ENCODE measurements around the gene KCNJ9.

The KCNJ9 gene

GRCh38 chr1:160063176-160063575 is 18.2 kb upstream of the KCNJ9 start:
- CTCF ChIA-PET = interaction anchor here (1.4 to 2.0 kb wide), 2 partner anchors 15 to 22 kb away, joined by 4 to 7 read pairs; no protein-coding TSS in a partner anchor

DNA sequence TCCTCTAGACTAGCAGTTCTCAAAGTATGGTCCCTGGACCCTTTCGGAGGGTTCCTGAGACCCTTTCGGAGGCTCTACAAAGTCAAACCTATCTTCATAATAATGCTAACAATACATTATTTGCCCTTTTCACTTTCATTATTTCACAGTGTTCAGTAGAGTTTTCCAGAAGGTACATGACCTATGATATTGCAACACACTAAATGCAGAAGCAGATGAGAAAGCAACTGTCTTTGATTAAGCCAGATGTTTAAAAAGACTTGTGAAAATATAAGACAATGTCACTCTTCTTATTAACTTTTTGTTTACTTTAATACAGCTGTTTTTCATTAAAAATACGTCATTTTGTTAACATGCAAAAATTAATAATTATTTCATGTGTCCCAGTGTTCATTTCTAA is 17.2 kb upstream of the KCNJ9 start:
- CTCF ChIA-PET = interaction anchor here (1.4 to 2.0 kb wide), 2 partner anchors 14 to 21 kb away, joined by 4 to 7 read pairs; no protein-coding TSS in a partner anchor
- no peak for DNase-seq (ENCODE audit: extremely low spot score)
- POLR2A ChIA-PET = interaction anchor here (1.1 kb wide), 1 partner anchor 14 kb away, joined by 5 read pairs; no protein-coding TSS in a partner anchor
- TF ChIP-seq, protein P1, sequence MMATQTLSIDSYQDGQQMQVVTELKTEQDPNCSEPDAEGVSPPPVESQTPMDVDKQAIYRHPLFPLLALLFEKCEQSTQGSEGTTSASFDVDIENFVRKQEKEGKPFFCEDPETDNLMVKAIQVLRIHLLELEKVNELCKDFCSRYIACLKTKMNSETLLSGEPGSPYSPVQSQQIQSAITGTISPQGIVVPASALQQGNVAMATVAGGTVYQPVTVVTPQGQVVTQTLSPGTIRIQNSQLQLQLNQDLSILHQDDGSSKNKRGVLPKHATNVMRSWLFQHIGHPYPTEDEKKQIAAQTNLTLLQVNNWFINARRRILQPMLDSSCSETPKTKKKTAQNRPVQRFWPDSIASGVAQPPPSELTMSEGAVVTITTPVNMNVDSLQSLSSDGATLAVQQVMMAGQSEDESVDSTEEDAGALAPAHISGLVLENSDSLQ (IDR thresholded peaks at IDR 0.05) = no peak
- TF ChIP-seq FOXK2 (IDR thresholded peaks at IDR 0.05) (no peak), SUZ12 (IDR thresholded peaks at IDR 0.05) (no peak), TARDBP (IDR thresholded peaks at IDR 0.05) (no peak), LEF1 (IDR thresholded peaks at IDR 0.05; ENCODE audit: borderline replicate concordance) (no peak), ARNT (IDR thresholded peaks at IDR 0.05) (no peak), SP1 (IDR thresholded peaks at IDR 0.05) (no peak), ELF4 (IDR thresholded peaks at IDR 0.05) (no peak), BHLHE40 (IDR thresholded peaks at IDR 0.05; ENCODE audit: borderline replicate concordance) (no peak), NFRKB (IDR thresholded peaks at IDR 0.05) (no peak), ZNF384 (IDR thresholded peaks at IDR 0.05) (no peak), FOXA1 (IDR thresholded peaks at IDR 0.05) (no peak), FOXM1 (IDR thresholded peaks at IDR 0.05; ENCODE audit: borderline replicate concordance) (no peak), HDGF (IDR thresholded peaks at IDR 0.05; ENCODE audit: borderline replicate concordance) (no peak), CTBP1 (IDR thresholded peaks at IDR 0.05; ENCODE audit: borderline replicate concordance) (no peak), L3MBTL2 (conservative IDR thresholded peaks at IDR 0.05) (no peak)

More at GRCh38 chr1:160063176-160063575, 18.2 kb upstream of the KCNJ9 start:
- TF ChIP-seq L3MBTL2 (conservative IDR thresholded peaks at IDR 0.05) (no peak), TARDBP (IDR thresholded peaks at IDR 0.05) (no peak), HDGF (IDR thresholded peaks at IDR 0.05; ENCODE audit: borderline replicate concordance) (no peak), NFRKB (IDR thresholded peaks at IDR 0.05) (no peak), SP1 (IDR thresholded peaks at IDR 0.05) (no peak), ARNT (IDR thresholded peaks at IDR 0.05) (no peak), FOXA1 (IDR thresholded peaks at IDR 0.05) (no peak), SUZ12 (IDR thresholded peaks at IDR 0.05) (no peak), CTBP1 (IDR thresholded peaks at IDR 0.05; ENCODE audit: borderline replicate concordance) (no peak), FOXK2 (IDR thresholded peaks at IDR 0.05) (no peak), BHLHE40 (IDR thresholded peaks at IDR 0.05; ENCODE audit: borderline replicate concordance) (no peak), ZNF384 (IDR thresholded peaks at IDR 0.05) (no peak), LEF1 (IDR thresholded peaks at IDR 0.05; ENCODE audit: borderline replicate concordance) (no peak), ELF4 (IDR thresholded peaks at IDR 0.05) (no peak), FOXM1 (IDR thresholded peaks at IDR 0.05; ENCODE audit: borderline replicate concordance) (no peak)
- TF ChIP-seq, protein P1 (IDR thresholded peaks at IDR 0.05) = no peak
- POLR2A ChIA-PET = no interaction called here
- DNase-seq (ENCODE audit: extremely low spot score) = no peak

GRCh38 chr1:160064746-160065145 is 16.6 kb upstream of the KCNJ9 start:
- POLR2A ChIA-PET = interaction anchor here (1.1 kb wide), 1 partner anchor 13 kb away, joined by 5 read pairs; no protein-coding TSS in a partner anchor
- DNase-seq (ENCODE audit: extremely low spot score) = no peak
- CTCF ChIA-PET = interaction anchor here (0.7 kb wide), 1 partner anchor 18 kb away, joined by 4 read pairs; no protein-coding TSS in a partner anchor
- no peak for TF ChIP-seq FOXM1 (IDR thresholded peaks at IDR 0.05; ENCODE audit: borderline replicate concordance)
- no peak for TF ChIP-seq TARDBP (IDR thresholded peaks at IDR 0.05)
- TF ChIP-seq, protein P1 (IDR thresholded peaks at IDR 0.05) = no peak
- no peak for TF ChIP-seq BHLHE40 (IDR thresholded peaks at IDR 0.05; ENCODE audit: borderline replicate concordance)
- TF ChIP-seq FOXA1 (IDR thresholded peaks at IDR 0.05) = no peak
- TF ChIP-seq NFRKB (IDR thresholded peaks at IDR 0.05) = no peak
- TF ChIP-seq CTBP1 (IDR thresholded peaks at IDR 0.05; ENCODE audit: borderline replicate concordance) = no peak
- no peak for TF ChIP-seq L3MBTL2 (conservative IDR thresholded peaks at IDR 0.05)
- TF ChIP-seq SUZ12 (IDR thresholded peaks at IDR 0.05) = no peak
- TF ChIP-seq FOXK2 (IDR thresholded peaks at IDR 0.05) = no peak
- no peak for TF ChIP-seq HDGF (IDR thresholded peaks at IDR 0.05; ENCODE audit: borderline replicate concordance)
- TF ChIP-seq SP1 (IDR thresholded peaks at IDR 0.05) = no peak
- no peak for TF ChIP-seq ZNF384 (IDR thresholded peaks at IDR 0.05)
- no peak for TF ChIP-seq ARNT (IDR thresholded peaks at IDR 0.05)
- TF ChIP-seq ELF4 (IDR thresholded peaks at IDR 0.05) = no peak
- no peak for TF ChIP-seq LEF1 (IDR thresholded peaks at IDR 0.05; ENCODE audit: borderline replicate concordance)

DNA sequence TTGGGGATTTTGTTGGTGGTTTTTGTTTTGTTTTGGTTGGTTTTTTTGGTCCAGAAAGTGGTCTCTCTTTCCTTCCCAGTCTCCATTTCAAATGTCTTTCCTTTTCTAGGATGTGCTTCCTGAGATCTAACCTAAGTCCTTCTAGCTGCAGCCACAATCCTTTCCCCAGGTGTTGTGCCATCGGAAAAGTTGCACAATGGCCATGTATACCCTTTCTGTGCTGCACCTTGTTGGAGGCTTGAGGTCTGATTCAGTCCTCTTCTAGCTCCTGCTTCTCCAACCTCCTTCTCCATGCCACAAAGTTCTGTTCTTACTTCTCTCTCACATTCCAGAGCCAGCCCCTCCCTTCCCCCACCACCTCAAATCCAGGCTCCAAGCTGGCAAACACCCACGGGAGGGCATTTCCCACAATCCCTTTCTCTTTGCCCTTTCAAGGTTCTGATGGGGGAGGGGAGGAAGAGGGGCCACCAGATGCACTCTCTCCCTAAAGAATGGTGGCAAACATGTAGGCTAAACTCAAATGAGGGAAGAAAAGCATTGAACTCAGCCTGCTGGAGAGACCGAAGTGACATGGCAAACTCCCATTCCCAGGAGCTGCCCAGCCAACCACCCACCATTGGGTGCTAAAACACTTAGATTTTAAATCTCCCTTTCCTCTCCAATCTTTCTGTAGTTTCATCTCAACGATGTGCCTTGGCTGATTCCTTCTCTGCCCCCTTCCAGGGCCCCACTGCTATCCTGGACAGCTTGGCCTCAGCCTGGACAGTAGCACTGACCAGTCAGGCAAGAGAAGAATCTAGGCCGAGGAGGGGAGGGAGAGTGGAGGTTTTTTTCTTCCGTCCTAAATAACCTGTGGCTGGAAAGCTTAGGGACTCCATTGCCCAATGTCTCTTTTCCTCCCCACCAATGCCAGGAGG is 14.3 kb upstream of the KCNJ9 start:
- TF ChIP-seq, protein P1 (IDR thresholded peaks at IDR 0.05) = no peak
- TF ChIP-seq ELF4 (IDR thresholded peaks at IDR 0.05) (no peak), FOXM1 (IDR thresholded peaks at IDR 0.05; ENCODE audit: borderline replicate concordance) (no peak)
- POLR2A ChIA-PET = no interaction called here
- no peak for DNase-seq (ENCODE audit: extremely low spot score)
- CTCF ChIA-PET = interaction anchor here (1.2 to 2.8 kb wide), 3 partner anchors 9 to 21 kb away, joined by 4 to 11 read pairs (median 8); no protein-coding TSS in a partner anchor

- no peak for DNase-seq (ENCODE audit: extremely low spot score)
- ChIA-PET POLR2A (no interaction called here), CTCF (interaction anchor here (1.0 to 2.8 kb wide), 3 partner anchors 10 to 22 kb away, joined by 3 to 11 read pairs (median 8); no protein-coding TSS in a partner anchor)
- TF ChIP-seq HDGF (IDR thresholded peaks at IDR 0.05; ENCODE audit: borderline replicate concordance) (no peak), FOXA1 (IDR thresholded peaks at IDR 0.05) (no peak), SUZ12 (IDR thresholded peaks at IDR 0.05) (no peak), FOXM1 (IDR thresholded peaks at IDR 0.05; ENCODE audit: borderline replicate concordance) (no peak), ZNF384 (IDR thresholded peaks at IDR 0.05) (no peak), L3MBTL2 (conservative IDR thresholded peaks at IDR 0.05) (no peak), FOXK2 (IDR thresholded peaks at IDR 0.05) (no peak), NFRKB (IDR thresholded peaks at IDR 0.05) (no peak), TARDBP (IDR thresholded peaks at IDR 0.05) (no peak), ARNT (IDR thresholded peaks at IDR 0.05) (no peak), ELF4 (IDR thresholded peaks at IDR 0.05) (no peak), SP1 (IDR thresholded peaks at IDR 0.05) (no peak)
- TF ChIP-seq, protein P1 (IDR thresholded peaks at IDR 0.05) = no peak
Observed at GRCh38 chr1:160068225-160068624, 13.1 kb upstream of the KCNJ9 start.

All from HEK293T (cell line).